ENCODE results near the gene TMEM254.
"Not testable (repeated sequence)": the region's sequence is repeated elsewhere in the genome, so short reads cannot be mapped to it uniquely, and the experiment has no call there.

GRCh38 chr10:80038226-80038625 lies 40.2 kb upstream of the TMEM254 start:
- not testable (repeated sequence) for TF ChIP-seq POLR2AphosphoS5, POLR2A (IDR thresholded peaks at IDR 0.05; ENCODE audit: low read depth, low read length)
